ENCODE measurements around the gene TMEM126B.
A peak's percentile ranks its signal among the peaks of the same experiment; 100 is the strongest.

DNA sequence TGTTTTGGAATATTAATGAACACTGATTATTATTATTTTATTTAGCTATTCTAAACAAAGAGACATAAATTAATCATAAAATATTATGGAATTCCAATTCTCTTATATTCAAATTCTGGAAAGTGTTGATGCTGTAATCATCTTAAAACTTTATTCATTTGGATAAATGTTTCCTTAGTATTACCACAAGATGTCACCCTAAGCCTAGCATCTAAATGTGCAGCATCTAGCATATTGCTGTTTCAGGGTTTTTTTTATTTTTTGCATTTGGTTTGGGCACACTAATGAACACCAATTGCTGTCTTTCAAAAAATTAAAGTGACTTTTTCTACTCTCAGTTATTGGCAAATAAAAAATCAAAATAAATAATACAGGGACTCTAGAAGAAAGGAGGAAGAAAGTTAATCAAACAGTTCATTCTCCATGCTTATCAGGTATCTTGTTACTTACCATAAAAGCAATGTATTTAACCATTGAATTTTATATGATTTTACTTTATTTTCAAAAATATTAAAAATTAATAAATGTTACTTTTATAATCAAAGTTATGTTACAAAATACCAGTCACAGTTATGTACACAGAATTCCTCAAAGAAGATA lies 33.0 kb upstream of the TMEM126B start:
- TF ChIP-seq, protein P1, sequence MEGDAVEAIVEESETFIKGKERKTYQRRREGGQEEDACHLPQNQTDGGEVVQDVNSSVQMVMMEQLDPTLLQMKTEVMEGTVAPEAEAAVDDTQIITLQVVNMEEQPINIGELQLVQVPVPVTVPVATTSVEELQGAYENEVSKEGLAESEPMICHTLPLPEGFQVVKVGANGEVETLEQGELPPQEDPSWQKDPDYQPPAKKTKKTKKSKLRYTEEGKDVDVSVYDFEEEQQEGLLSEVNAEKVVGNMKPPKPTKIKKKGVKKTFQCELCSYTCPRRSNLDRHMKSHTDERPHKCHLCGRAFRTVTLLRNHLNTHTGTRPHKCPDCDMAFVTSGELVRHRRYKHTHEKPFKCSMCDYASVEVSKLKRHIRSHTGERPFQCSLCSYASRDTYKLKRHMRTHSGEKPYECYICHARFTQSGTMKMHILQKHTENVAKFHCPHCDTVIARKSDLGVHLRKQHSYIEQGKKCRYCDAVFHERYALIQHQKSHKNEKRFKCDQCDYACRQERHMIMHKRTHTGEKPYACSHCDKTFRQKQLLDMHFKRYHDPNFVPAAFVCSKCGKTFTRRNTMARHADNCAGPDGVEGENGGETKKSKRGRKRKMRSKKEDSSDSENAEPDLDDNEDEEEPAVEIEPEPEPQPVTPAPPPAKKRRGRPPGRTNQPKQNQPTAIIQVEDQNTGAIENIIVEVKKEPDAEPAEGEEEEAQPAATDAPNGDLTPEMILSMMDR (IDR thresholded peaks at IDR 0.05; ENCODE audit: insufficient read depth, low read depth, low read length), result peak; percentile 58
- TF ChIP-seq EZH2 (IDR thresholded peaks at IDR 0.05; ENCODE audit: insufficient read depth, low read length), result no peak

Measured in astrocyte (in vitro differentiated cells and primary cell).